RWPE2 (cell line): ENCODE data around the gene TMEM132D.

Source experiments
- ATAC-seq: fragments of 200-7000 bp; cut with Tn5 transposase; 3 replicates; pipeline ENCODE4 v1.9.1; 2021; ENCODE audit warnings: low read depth
- DNase-seq: peaks from one replicate; pipeline ENCODE4 v3.0.0-alpha.2; 2020; ENCODE audit warnings: low spot score
- H3K27ac ChIP-seq: fragments of 450-650 bp; 2 replicates; pipeline ENCODE4 v1.5.1; 2017; ENCODE audit warnings: mild to moderate bottlenecking; ENCODE audit not compliant: poor library complexity, severe bottlenecking
- H3K27me3 ChIP-seq: fragments of 250-450 bp; sonication (Bioruptor Pico); 2 replicates; pipeline ENCODE4 v1.5.1; 2021; ENCODE audit warnings: mild to moderate bottlenecking, moderate library complexity; ENCODE audit not compliant: insufficient read depth, poor library complexity, severe bottlenecking
- H3K36me3 ChIP-seq: fragments of 250-450 bp; sonication (Bioruptor Pico); 2 replicates; pipeline ENCODE4 v1.5.1; 2020; ENCODE audit warnings: low read depth, mild to moderate bottlenecking, moderate library complexity
- H3K4me1 ChIP-seq: fragments of 250-450 bp; sonication (Bioruptor Pico); 2 replicates; pipeline ENCODE4 v1.5.1; 2021; ENCODE audit warnings: mild to moderate bottlenecking, moderate library complexity; ENCODE audit not compliant: insufficient read depth, poor library complexity, severe bottlenecking
- H3K4me3 ChIP-seq: fragments of 250-450 bp; sonication (Bioruptor Pico); 2 replicates; pipeline ENCODE4 v1.5.1; 2021; ENCODE audit warnings: mild to moderate bottlenecking, moderate library complexity; ENCODE audit not compliant: severe bottlenecking
- H3K9me3 ChIP-seq: fragments of 250-450 bp; sonication (Bioruptor Pico); 2 replicates; pipeline ENCODE4 v1.5.1; 2021; ENCODE audit warnings: mild to moderate bottlenecking, moderate library complexity; ENCODE audit not compliant: severe bottlenecking
- TF ChIP-seq, protein P1 (sequence below): fragments of 450-650 bp; IDR thresholded peaks from one replicate; pipeline ENCODE4 v1.5.1; 2017; ENCODE audit warnings: mild to moderate bottlenecking, moderate library complexity; ENCODE audit not compliant: poor library complexity, severe bottlenecking

Gene TMEM132D

DNA sequence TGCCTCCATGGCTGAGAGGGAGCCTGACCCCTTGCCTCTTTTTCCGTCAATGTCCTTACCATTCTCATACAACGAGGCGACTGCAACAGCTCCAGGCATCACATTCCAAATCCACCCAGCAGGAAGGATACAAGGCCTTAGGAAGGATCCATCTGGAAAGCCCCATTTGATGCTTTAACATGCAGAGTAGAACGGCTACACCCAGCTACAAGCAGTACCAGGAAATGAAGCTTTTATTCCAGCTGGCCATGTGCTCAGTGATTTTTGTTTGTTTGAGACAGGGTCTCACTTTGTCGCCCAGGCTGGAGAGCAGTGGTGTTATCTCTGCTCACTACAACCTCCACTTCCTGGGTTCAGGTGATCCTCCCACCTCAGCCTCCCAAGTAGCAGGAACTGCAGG is 124.8 kb downstream of the TMEM132D start:
- Histone ChIP-seq H3K36me3 (no peaks in the 10 kb centered on the region), H3K9me3 (peaks cover 2% of the 10 kb centered on the region), H3K27me3 (no peaks in the 10 kb centered on the region), H3K4me1 (no peaks in the 10 kb centered on the region), H3K27ac (no peak overlapping the region), H3K4me3 (no peak overlapping the region)
- ATAC-seq = no peak
- TF ChIP-seq, protein P1, sequence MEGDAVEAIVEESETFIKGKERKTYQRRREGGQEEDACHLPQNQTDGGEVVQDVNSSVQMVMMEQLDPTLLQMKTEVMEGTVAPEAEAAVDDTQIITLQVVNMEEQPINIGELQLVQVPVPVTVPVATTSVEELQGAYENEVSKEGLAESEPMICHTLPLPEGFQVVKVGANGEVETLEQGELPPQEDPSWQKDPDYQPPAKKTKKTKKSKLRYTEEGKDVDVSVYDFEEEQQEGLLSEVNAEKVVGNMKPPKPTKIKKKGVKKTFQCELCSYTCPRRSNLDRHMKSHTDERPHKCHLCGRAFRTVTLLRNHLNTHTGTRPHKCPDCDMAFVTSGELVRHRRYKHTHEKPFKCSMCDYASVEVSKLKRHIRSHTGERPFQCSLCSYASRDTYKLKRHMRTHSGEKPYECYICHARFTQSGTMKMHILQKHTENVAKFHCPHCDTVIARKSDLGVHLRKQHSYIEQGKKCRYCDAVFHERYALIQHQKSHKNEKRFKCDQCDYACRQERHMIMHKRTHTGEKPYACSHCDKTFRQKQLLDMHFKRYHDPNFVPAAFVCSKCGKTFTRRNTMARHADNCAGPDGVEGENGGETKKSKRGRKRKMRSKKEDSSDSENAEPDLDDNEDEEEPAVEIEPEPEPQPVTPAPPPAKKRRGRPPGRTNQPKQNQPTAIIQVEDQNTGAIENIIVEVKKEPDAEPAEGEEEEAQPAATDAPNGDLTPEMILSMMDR = no peak
- DNase-seq = no peak

DNA sequence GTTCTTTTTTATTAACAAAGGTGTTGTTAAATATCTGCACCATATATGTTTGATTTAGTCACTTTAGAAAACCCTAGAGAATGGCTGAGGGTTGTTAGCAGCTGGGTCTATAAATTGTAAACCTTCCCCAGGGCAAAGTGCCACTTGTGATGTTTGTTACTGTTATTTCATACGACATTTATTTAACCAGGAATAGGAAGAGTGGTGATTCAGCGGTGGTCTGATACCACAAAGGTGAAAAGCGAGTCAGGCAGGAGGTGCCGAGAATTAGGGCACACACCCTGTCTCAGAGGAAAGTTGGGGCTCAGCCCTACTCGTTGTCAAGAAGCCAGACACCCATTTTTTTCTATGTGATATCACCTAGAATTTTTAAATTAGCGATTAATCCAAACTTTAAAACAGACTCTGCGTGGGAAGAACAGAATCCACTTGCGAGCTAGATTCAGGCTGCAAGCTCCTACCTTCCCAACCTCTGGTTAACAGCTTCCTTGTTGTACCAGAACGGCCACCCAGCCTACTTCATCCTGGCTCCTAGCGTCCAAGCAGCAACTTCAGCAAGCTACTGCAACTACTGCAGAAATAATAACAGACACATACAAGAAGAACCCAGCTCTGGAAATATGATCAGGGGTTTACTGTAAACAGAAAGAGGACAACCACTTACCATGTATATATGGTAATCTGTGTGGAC is 126.7 kb downstream of the TMEM132D start:
- Histone ChIP-seq H3K4me3 (no peak overlapping the region), H3K36me3 (no peaks in the 10 kb centered on the region), H3K9me3 (peaks cover 2% of the 10 kb centered on the region), H3K4me1 (no peaks in the 10 kb centered on the region), H3K27ac (no peak overlapping the region), H3K27me3 (no peaks in the 10 kb centered on the region)
- DNase-seq = no peak
- ATAC-seq = 0 out of 3 replicates have a peak, but pooled peaks have one; percentile 19
- TF ChIP-seq, protein P1 = no peak

DNA sequence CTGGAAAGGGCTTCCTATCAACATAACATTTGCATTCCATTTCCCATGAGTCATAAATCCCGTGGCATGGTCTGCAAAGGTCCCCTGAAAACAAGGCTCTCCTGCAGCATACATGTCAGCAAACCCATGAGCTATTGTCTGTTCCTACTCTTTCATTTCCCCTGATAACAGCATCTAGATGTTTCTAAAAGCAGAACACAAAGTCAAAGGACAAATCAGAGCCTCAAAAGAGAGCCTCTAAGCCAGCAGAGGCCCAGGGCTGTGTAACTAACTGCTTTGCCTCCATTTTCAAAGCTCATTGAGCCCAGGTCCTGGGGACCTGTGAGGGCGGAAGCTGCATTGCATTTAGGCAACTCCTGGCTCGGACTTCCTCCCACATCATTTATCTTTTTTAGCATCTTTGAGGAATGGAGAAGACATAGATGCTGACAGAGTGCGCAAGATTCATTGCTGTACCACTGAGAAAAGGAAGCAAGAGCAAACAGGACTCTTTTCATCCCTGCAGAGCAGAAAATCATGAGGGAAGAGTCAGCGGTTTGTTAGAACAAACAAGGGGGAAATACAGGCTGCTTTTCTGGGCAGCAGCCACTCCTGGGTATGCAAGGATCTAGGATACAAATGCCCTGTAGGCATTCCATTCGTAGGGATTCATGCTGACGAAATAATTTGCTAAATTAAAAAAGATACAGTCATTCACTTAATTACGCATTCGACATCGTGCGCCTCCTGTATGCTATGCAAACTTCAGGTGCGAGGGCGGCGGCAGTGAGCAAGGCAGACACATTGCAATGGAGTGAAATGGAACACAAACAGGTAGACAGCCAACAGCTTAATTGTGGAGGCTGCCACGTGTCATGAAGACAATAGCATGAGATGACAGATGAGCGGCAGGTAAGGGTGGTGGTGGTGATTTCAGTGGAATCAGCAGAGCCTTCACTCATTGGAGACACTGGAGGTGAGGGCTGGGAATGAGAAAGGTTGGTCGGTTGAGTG is 131.0 kb downstream of the TMEM132D start:
- H3K27ac ChIP-seq = no peak overlapping the region
- H3K9me3 ChIP-seq = peaks cover 2% of the 10 kb centered on the region
- DNase-seq (no peak), ATAC-seq (peak; percentile 49; the same call in 2 of the 3 replicates)
- no peak overlapping the region for H3K4me3 ChIP-seq
- H3K4me1 ChIP-seq = no peaks in the 10 kb centered on the region
- no peaks in the 10 kb centered on the region for H3K36me3 ChIP-seq
- TF ChIP-seq, protein P1 = no peak
- H3K27me3 ChIP-seq = no peaks in the 10 kb centered on the region

DNA sequence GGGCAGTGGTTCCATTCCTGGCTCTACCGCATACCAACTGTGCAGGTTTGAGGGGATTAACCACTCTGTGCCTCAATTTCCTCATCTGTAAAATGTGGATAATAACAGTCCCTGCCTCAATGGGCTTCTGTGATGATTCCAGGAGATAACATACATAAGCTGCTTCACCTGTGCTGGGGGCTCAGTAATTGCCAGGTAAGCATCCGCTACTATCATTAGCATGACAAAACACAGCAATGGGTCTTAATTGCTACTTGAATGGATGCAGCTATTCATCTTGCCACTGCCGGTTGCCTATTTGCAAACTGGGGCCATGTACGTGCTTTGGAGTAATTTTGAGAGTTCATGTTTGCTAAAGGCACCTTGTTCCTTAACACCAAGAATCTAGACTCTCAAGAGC is 132.6 kb downstream of the TMEM132D start:
- DNase-seq = no peak
- no peak for ATAC-seq
- H3K9me3 ChIP-seq = peaks cover 2% of the 10 kb centered on the region
- H3K27me3 ChIP-seq = no peaks in the 10 kb centered on the region
- H3K36me3 ChIP-seq = no peaks in the 10 kb centered on the region
- TF ChIP-seq, protein P1 = no peak
- no peak overlapping the region for H3K27ac ChIP-seq
- H3K4me1 ChIP-seq = no peaks in the 10 kb centered on the region
- H3K4me3 ChIP-seq = no peak overlapping the region
